Stimulated activated naive CD8-positive, alpha-beta T cell treated with anti-CD3 and anti-CD28 coated beads, Interleukin-15, Interleukin-2, amounts not matched to agents 100 ng/mL and 50 ng/mL, for 24 hours (primary cell): ENCODE data around the gene PCLAF.
"Not testable (repeated sequence)": the region's sequence is repeated elsewhere in the genome, so short reads cannot be mapped to it uniquely, and the experiment has no call there.

Experiments
- H3K27ac Mint-ChIP-seq: one replicate; pipeline ENCODE4 v1.8.0; 2021; ENCODE audit warnings: mild to moderate bottlenecking, mixed read lengths
- H3K27me3 Mint-ChIP-seq: one replicate; pipeline ENCODE4 v1.8.0; 2021; ENCODE audit warnings: mixed read lengths
- H3K36me3 Mint-ChIP-seq: one replicate; pipeline ENCODE4 v1.8.0; 2021; ENCODE audit warnings: low read depth, mixed read lengths
- H3K4me1 Mint-ChIP-seq: one replicate; pipeline ENCODE4 v1.8.0; 2021; ENCODE audit warnings: low read depth, mixed read lengths
- H3K4me3 Mint-ChIP-seq: one replicate; pipeline ENCODE4 v1.8.0; 2021; ENCODE audit warnings: mild to moderate bottlenecking, mixed read lengths
- H3K9me3 Mint-ChIP-seq: one replicate; pipeline ENCODE4 v1.8.0; 2021; ENCODE audit warnings: mixed read lengths

Gene PCLAF

DNA sequence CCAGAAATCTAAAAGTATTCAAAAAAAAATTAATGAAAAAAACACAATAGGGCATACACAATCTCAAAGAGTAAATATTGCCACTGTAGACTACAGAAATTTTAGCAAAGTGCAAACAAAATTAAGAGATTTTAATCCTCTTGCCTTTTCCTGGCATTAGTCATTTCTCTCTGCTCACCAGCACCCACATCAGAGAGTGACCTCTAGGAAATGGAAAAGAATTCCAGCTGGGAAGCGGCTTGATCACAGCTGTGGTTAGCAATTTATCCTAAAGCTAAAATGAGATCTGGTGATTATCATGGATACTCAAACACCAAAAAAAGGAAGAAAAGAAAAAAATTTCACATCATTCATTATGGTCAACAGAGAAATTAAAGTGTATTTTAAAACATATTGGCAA, 32.8 kb downstream of the PCLAF start:
- Mint-ChIP-seq H3K4me3 (no peak overlapping the region), H3K36me3 (peaks cover 45% of the 10 kb centered on the region), H3K4me1 (peaks cover 23% of the 10 kb centered on the region), H3K27ac (no peak overlapping the region), H3K27me3 (no peaks in the 10 kb centered on the region), H3K9me3 (no peaks in the 10 kb centered on the region)

DNA sequence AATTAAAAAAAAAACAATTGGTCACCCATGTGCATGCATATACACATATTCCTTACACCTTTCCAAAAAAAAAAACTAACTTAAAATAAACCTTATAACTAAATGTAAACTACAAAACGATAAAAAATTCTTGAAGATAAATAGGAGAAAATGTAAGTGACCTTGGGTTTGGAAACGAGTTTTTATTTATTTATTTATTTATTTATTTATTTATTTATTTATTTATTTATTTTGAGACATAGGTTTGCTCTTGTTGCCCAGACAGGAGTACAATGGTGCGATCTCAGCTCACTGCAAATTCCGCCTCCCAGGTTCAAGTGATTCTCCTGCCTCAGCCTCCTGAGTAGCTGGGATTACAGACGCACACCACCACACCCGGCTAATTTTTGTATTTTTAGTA, 35.0 kb downstream of the PCLAF start:
- not testable (repeated sequence) for H3K27me3 Mint-ChIP-seq, H3K9me3 Mint-ChIP-seq, H3K27ac Mint-ChIP-seq, H3K4me3 Mint-ChIP-seq
- Mint-ChIP-seq H3K4me1 (peaks cover 22% of the 10 kb centered on the region), H3K36me3 (peaks cover 62% of the 10 kb centered on the region)

DNA sequence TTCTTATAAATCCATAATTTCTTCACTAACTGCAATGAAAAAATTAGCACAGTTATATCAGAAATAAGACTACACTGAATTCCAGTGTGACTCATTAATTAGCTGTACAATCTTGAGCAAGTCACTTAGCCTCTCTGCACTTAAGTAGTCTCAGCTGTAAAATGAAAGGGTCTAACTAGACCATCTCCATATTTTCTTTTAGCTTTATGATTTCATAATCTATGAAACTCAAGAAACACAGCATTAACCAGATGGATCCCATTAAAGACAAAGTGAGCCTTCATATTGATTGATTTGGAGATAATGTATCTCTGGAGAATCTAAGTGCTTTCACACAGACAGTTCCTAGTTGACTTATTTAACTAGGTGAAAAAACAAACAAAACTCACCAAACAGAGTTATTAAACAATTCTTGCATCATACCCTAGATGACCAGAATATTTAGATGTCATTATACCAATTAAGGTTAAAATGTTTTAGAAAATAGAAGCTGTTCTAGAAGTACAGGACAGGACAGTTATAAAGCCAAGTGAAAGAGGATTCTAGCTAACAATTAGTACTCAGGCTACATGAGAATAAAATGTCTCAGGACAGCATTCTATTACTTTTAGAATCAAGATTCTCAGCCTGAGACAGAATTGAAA, 36.5 kb downstream of the PCLAF start:
- no peaks in the 10 kb centered on the region for H3K27me3 Mint-ChIP-seq
- H3K36me3 Mint-ChIP-seq: peaks cover 69% of the 10 kb centered on the region
- H3K27ac Mint-ChIP-seq: no peak overlapping the region
- no peaks in the 10 kb centered on the region for H3K9me3 Mint-ChIP-seq
- H3K4me1 Mint-ChIP-seq: peaks cover 19% of the 10 kb centered on the region
- H3K4me3 Mint-ChIP-seq: no peak overlapping the region

DNA sequence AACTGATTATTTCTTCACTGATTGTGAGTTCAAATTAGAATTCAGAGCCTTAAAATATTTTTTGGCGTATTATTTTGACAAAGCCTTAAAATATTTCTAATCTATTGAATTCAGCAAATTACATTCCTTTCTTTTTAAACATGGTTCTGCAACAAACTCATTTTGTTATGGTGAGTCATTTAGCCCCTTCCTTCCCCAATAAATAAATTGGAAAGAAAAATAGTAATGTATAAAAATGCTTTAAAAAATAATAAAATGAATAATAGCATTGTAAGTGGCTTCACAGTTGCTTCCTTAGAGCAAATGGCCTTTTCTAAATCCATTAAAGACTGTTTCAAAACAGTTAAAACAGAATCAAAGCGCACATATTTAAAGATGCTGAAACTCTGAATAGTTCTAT, 37.4 kb downstream of the PCLAF start:
- no peak overlapping the region for H3K4me3 Mint-ChIP-seq

DNA sequence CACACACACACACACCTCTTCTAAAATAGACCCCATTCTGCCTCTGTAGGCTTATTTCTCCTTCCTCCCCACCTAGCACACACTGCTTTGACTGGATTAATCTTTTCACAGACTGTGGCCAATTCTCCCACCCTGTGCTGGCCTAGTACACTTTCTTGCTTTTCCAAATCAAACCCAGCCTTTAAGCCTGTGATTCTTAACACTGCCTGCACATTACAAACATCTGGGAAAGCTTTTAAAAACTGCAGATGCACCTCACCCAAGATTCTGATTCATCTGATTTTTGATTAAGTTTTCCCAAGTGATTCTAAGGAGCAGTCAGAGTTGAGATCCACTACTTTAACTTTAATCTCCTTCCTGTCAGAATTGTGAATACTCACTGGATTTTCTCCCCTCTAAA, 38.0 kb downstream of the PCLAF start:
- H3K4me1 Mint-ChIP-seq: peaks cover 17% of the 10 kb centered on the region
- H3K4me3 Mint-ChIP-seq: no peak overlapping the region
- H3K27ac Mint-ChIP-seq: no peak overlapping the region
- H3K36me3 Mint-ChIP-seq: peaks cover 64% of the 10 kb centered on the region
- H3K9me3 Mint-ChIP-seq: no peaks in the 10 kb centered on the region
- no peaks in the 10 kb centered on the region for H3K27me3 Mint-ChIP-seq

More for the DNA sequence above, 37.4 kb downstream of the PCLAF start:
- peaks cover 68% of the 10 kb centered on the region for H3K36me3 Mint-ChIP-seq
- H3K27ac Mint-ChIP-seq: no peak overlapping the region
- no peaks in the 10 kb centered on the region for H3K9me3 Mint-ChIP-seq
- H3K4me1 Mint-ChIP-seq: peaks cover 19% of the 10 kb centered on the region
- H3K27me3 Mint-ChIP-seq: no peaks in the 10 kb centered on the region

DNA sequence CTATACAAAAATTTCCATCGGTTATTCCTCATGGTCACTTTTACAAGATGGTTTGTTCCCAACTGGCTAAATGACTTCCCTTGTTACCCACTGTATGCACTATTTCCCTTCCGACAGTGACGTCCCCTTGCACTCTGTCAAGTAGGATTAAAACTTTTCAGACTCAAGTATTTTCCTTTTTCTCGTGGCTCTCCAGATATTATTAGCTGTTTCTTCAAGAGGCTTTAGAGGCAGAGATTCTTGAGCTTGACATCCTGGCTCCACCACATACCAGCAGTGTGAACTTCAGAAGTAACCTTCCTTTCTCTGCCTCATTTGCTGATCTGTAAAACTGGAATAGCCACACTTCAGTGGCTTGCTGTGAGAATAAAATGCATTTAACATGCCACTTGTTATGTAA, 39.3 kb downstream of the PCLAF start:
- H3K27ac Mint-ChIP-seq: no peak overlapping the region
- peaks cover 13% of the 10 kb centered on the region for H3K4me1 Mint-ChIP-seq
- H3K4me3 Mint-ChIP-seq: no peak overlapping the region
- peaks cover 54% of the 10 kb centered on the region for H3K36me3 Mint-ChIP-seq
- no peaks in the 10 kb centered on the region for H3K9me3 Mint-ChIP-seq
- H3K27me3 Mint-ChIP-seq: no peaks in the 10 kb centered on the region

DNA sequence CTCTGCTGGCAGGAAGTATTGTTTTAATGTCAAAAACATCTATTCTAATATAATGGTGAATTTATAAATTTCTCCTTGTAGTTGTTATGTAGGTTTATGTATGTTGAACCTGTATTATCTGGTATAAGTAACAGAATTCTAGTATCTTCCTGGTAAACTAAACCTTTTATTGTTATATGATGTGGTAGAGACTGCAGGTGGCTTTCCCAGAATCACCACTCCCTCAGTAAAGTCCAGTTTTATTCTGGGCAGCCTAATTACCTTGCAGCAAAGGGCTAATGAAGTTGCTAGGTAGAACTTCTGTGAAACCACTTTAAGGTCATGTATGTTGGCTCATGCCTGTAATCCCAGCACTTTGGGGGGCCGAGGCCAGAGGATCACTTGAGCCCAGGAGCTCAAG, 40.9 kb downstream of the PCLAF start:
- Mint-ChIP-seq H3K9me3 (no peaks in the 10 kb centered on the region), H3K36me3 (peaks cover 46% of the 10 kb centered on the region), H3K27ac (no peak overlapping the region), H3K27me3 (no peaks in the 10 kb centered on the region), H3K4me3 (no peak overlapping the region), H3K4me1 (peaks cover 20% of the 10 kb centered on the region)

DNA sequence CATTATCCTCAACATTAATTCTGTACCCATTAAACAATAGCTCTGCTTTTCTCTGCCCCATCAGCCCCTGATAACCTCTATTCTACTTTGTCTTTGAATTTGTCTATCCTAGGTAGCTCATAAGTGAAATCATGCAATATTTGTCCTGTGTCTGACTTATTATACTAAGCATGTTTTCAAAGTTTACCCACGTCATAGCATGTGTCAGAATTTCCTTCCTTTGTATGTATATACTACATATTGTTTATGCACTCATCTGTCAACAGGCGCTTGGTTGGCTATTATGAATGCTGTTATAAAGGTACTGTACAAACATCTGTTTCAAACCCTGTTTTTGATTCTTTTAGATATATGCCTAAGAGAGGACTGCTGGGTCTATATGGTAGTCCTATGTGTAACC, 43.5 kb downstream of the PCLAF start:
- H3K27me3 Mint-ChIP-seq: no peaks in the 10 kb centered on the region
- H3K4me3 Mint-ChIP-seq: no peak overlapping the region
- peaks cover 37% of the 10 kb centered on the region for H3K36me3 Mint-ChIP-seq
- H3K4me1 Mint-ChIP-seq: peaks cover 30% of the 10 kb centered on the region
- no peaks in the 10 kb centered on the region for H3K9me3 Mint-ChIP-seq
- no peak overlapping the region for H3K27ac Mint-ChIP-seq

DNA sequence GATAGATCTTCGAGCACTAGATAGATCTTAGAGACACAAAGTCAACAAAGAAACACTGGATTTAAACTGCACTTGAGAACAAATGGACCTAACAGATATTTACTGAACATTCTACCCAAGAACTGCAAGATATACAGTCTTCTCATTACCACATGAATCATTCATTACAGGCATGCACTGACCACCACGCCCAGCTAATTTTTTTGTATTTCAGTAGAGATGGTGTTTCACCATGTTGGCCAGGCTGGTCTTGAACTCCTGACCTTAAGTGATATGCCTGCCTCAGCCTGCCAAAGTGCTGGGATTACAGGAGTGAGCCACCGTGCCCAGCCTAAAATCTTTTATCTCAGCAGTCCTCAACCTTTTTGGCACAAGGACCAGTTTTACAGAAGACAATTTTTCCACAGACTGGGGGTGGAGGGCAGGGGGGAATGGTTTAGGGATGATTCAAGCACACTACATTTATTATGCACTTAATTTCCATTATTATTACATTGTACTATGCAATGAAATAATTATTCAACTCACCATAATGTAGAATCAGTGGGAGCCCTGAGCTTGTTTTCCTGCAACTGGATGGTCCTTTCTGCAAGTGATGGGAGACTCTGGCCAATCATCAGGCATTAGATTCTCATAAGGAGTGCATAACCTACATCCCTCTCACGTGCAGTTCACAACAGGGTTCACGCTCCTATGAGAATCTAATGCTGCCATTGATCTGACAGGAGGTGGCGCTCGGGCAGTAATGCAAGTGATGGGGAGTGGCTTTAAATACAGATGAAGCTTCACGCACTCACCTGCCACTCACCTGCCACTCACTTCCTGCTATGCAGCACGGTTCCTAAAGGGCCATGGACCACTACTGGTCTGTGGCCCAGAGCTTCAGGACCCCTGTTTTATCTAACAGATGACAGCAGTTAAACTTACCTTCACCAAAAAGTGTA, 47.0 kb downstream of the PCLAF start:
- peak overlapping the region; percentile 12 for H3K27ac Mint-ChIP-seq
- peaks cover 11% of the 10 kb centered on the region for H3K36me3 Mint-ChIP-seq
- H3K9me3 Mint-ChIP-seq: no peaks in the 10 kb centered on the region
- H3K27me3 Mint-ChIP-seq: no peaks in the 10 kb centered on the region
- peaks cover 30% of the 10 kb centered on the region for H3K4me1 Mint-ChIP-seq
- H3K4me3 Mint-ChIP-seq: no peak overlapping the region

DNA sequence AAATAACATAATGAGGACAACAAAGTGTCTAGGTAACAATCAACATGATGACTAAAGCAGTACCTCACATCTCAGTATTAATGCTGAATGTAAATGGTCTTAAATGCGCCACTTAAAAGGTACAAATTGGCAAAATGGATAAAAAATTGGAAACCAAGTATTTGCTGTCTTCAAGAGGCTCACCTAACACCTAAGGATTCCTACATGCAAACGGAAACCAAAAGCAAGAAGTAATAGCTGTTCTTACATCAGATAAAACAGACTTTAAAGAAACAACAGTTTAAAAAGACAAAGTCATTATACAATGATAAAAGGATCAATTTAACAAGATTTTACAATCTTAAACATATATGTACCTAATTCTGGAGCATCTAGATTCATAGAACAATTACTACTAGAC, 47.7 kb downstream of the PCLAF start:
- Mint-ChIP-seq H3K36me3 (peaks cover 6% of the 10 kb centered on the region), H3K27ac (peak overlapping the region; percentile 12), H3K9me3 (no peaks in the 10 kb centered on the region), H3K4me3 (no peak overlapping the region), H3K4me1 (peaks cover 30% of the 10 kb centered on the region), H3K27me3 (no peaks in the 10 kb centered on the region)

DNA sequence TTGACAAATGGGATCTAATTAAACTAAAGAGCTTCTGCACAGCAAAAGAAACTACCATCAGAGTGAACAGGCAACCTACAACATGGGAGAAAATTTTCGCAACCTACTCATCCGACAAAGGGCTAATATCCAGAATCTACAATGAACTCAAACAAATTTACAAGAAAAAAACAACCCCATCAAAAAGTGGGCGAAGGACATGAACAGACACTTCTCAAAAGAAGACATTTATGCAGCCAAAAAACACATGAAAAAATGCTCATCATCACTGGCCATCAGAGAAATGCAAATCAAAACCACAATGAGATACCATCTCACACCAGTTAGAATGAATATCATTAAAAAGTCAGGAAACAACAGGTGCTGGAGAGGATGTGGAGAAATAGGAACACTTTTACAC, 49.6 kb downstream of the PCLAF start:
- H3K27ac Mint-ChIP-seq, H3K27me3 Mint-ChIP-seq, H3K4me3 Mint-ChIP-seq, H3K36me3 Mint-ChIP-seq, H3K9me3 Mint-ChIP-seq: not testable (repeated sequence)
- peaks cover 30% of the 10 kb centered on the region for H3K4me1 Mint-ChIP-seq

DNA sequence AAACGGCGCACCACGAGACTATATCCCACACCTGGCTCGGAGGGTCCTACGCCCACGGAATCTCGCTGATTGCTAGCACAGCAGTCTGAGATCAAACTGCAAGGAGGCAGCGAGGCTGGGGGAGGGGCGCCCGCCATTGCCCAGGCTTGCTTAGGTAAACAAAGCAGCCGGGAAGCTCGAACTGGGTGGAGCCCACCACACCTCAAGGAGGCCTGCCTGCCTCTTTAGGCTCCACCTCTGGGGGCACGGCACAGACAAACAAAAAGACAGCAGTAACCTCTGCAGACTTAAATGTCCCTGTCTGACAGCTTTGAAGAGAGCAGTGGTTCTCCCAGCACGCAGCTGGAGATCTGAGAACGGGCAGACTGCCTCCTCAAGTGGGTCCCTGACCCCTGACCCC, 54.3 kb downstream of the PCLAF start:
- H3K4me1 Mint-ChIP-seq, H3K4me3 Mint-ChIP-seq, H3K27me3 Mint-ChIP-seq, H3K9me3 Mint-ChIP-seq, H3K36me3 Mint-ChIP-seq, H3K27ac Mint-ChIP-seq: not testable (repeated sequence)

DNA sequence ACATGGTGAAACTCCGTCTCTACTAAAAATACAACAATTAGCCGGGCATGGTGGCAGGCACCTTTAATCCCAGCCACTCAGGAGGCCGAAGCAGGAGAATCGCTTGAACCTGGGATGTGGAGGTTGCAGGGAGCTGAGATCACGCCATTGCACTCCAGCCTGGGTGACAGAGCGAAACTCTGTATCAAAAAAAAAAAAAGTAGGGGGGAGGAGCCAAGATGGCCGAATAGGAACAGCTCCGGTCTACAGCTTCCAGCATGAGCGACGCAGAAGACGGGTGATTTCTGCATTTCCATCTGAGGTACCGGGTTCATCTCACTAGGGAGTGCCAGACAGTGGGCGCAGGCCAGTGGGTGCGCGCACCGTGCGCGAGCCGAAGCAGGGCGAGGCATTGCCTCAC, 54.8 kb downstream of the PCLAF start:
- H3K27ac Mint-ChIP-seq, H3K27me3 Mint-ChIP-seq, H3K4me1 Mint-ChIP-seq, H3K9me3 Mint-ChIP-seq, H3K4me3 Mint-ChIP-seq, H3K36me3 Mint-ChIP-seq: not testable (repeated sequence)

DNA sequence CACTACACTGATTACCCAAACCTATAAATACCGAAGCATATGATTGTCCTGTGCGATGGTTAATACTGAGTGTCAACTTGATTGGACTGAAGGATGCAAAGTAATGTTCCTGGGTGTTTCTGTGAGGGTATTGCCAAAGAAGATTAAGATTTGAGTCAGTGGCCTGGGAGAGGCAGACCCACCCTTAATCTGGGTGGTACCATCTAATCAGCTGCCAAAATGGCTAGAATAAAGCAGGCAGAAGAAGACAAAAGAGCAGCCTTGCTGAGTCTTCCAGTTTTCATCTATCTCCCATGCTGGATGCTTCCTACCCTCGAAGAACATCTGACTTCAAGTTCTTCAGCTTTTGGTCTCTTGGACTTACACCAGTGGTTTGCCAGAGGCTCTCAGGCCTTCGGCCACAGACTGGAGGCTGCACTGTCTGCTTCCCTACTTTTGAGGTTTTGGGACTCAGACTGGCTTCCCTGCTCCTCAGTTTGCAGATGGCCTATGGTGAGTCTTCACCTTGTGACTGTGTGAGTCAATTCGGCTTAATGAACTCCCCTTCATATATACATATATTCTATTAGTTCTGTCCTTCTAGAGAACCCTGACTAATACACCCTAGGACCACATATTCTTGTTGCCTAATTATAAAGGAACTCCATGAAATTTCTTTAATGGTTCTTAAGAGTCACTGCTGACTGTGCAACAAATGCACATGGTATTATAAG, 56.9 kb downstream of the PCLAF start:
- no peak overlapping the region for H3K27ac Mint-ChIP-seq
- H3K27me3 Mint-ChIP-seq: no peaks in the 10 kb centered on the region
- H3K4me3 Mint-ChIP-seq: no peak overlapping the region
- no peaks in the 10 kb centered on the region for H3K36me3 Mint-ChIP-seq
- H3K9me3 Mint-ChIP-seq: no peaks in the 10 kb centered on the region
- H3K4me1 Mint-ChIP-seq: peaks cover 3% of the 10 kb centered on the region

DNA sequence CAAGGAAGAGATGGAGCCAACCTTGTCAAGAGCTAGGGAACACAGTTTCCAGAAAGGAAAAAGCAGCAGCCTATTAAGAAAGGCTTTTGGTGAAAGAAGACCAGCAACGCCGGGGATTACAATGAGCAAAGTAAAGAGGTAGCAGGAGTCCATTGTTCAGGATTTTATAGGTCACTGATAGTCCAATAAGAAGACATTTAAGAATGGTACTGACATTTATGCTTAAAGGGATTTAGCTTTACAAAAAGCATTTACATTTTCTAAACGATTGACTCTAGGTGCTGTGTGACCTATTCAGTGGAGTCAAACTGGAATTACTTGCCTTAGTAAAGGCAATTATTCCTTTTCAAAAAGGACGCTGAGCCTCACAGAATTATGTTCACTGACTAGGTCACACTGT, 66.0 kb downstream of the PCLAF start:
- no peak overlapping the region for H3K4me3 Mint-ChIP-seq
- H3K27me3 Mint-ChIP-seq: no peaks in the 10 kb centered on the region
- H3K27ac Mint-ChIP-seq: no peak overlapping the region
- no peaks in the 10 kb centered on the region for H3K9me3 Mint-ChIP-seq
- H3K36me3 Mint-ChIP-seq: no peaks in the 10 kb centered on the region
- peaks cover 4% of the 10 kb centered on the region for H3K4me1 Mint-ChIP-seq
